Body of pancreas (tissue), 4 donors: Measurements from ENCODE around the gene DLST.

ENCODE experiments used
- POLR2A ChIP-seq, 3 donors: fragments of 450-650 bp; IDR thresholded peaks; one replicate each; pipeline ENCODE4 v1.6.1; 2016; ENCODE audit warnings: antibody characterized with exemption in 3 of 3, mild to moderate bottlenecking in 2 of 3
- TF ChIP-seq, protein P1 (sequence below), 7 experiments: fragments of 450-650 bp in 4 of 7; fragments of 200-600 bp in 3 of 7; sonication (generic) in 3 of 7; IDR thresholded peaks; one replicate each; pipeline ENCODE4 v1.5.1; 2016 to 2019; ENCODE audit warnings: antibody characterized with exemption in 7 of 7

DNA sequence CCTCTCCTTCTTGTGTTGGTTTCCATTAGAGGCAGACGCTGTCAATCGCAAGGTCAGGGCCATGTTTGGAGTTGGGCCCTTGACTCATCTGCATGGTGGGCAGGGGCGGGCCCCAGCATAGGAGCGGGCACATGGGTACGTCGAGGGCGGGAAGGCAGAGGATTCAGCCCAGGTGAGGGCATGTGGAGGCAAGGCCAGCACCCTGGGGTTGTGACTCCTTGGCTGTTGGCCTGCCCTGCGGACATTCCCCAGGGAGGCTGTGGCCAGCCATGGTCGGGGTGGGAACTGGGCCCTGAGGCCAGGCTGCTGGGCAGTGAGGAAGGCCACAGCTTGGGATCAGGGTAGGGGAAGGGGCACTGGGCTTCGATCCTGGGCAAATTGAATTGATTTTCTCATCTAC is 31.1 kb downstream of the DLST start:
- TF ChIP-seq, protein P1, sequence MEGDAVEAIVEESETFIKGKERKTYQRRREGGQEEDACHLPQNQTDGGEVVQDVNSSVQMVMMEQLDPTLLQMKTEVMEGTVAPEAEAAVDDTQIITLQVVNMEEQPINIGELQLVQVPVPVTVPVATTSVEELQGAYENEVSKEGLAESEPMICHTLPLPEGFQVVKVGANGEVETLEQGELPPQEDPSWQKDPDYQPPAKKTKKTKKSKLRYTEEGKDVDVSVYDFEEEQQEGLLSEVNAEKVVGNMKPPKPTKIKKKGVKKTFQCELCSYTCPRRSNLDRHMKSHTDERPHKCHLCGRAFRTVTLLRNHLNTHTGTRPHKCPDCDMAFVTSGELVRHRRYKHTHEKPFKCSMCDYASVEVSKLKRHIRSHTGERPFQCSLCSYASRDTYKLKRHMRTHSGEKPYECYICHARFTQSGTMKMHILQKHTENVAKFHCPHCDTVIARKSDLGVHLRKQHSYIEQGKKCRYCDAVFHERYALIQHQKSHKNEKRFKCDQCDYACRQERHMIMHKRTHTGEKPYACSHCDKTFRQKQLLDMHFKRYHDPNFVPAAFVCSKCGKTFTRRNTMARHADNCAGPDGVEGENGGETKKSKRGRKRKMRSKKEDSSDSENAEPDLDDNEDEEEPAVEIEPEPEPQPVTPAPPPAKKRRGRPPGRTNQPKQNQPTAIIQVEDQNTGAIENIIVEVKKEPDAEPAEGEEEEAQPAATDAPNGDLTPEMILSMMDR (IDR thresholded peaks at IDR 0.05) = no peak
- no peak for TF ChIP-seq POLR2A (IDR thresholded peaks at IDR 0.05)
